K562 (cell line): ENCODE data around the gene NXF1. TPM values are rescaled to one million over a fixed set of nuclear protein-coding genes. Genes with fewer than 3 reads are reported as not detected.
A peak's percentile ranks its signal among the peaks of the same experiment; 100 is the strongest.

Experiments
- GATAD2A ChIP-seq: fragments of 450-650 bp; IDR thresholded peaks from 2 replicates; pipeline ENCODE4 v1.6.1; 2017
- MBD1 ChIP-seq: fragments of 250-450 bp; sonication (Bioruptor Pico); IDR thresholded peaks from 2 replicates; pipeline ENCODE4 v1.8.0; 2022; ENCODE audit warnings: inconsistent platforms
- MGA ChIP-seq: fragments of 450-650 bp; IDR thresholded peaks from 2 replicates; pipeline ENCODE4 v1.6.1; 2016; ENCODE audit warnings: mild to moderate bottlenecking, moderate library complexity
- MYBL2 ChIP-seq, 2 experiments: fragments of 450-650 bp in 1 of 2; sonication (generic) in 1 of 2; formaldehyde crosslinking in 1 of 2; IDR thresholded peaks; 2 replicates each; pipeline versions ENCODE4 v1.6.1 to v1.8.1; 2017 to 2022; ENCODE audit warnings: borderline replicate concordance in 1 of 2, inconsistent platforms in 1 of 2, low read depth in 1 of 2, mild to moderate bottlenecking in 1 of 2, missing genetic modification reagents in 1 of 2, moderate library complexity in 1 of 2
- NCOA1 ChIP-seq: fragments of 450-650 bp; IDR thresholded peaks from 2 replicates; pipeline ENCODE4 v1.6.1; 2016; ENCODE audit warnings: low read depth
- NR2F6 ChIP-seq: fragments of 450-650 bp; formaldehyde crosslinking; IDR thresholded peaks from 2 replicates; pipeline ENCODE4 v1.4.0; 2020; ENCODE audit warnings: mild to moderate bottlenecking
- ZNF165 ChIP-seq: fragments of 250-450 bp; sonication (Bioruptor Pico); IDR thresholded peaks from 2 replicates; pipeline ENCODE4 v1.4.0; 2020; ENCODE audit warnings: borderline replicate concordance
- polyA plus RNA-seq, 8 experiments: library from polyadenylated mRNA; depleted of rRNA in 4 of 8; stranded (reverse) in 5 of 8; unstranded in 3 of 8; fragments of >200 nt; fragmentation: Nextera tagmentation in 2 of 8; fragmentation: Illumina TruSeq in 1 of 8; extraction: Ambion mirVana in 2 of 8; extraction: Trizol in 1 of 8; gene quantifications; 2 replicates each; pipeline versions ENCODE4 v1.2.1 to v1.2.3, GENCODE V29; 2011 to 2014; ENCODE audit warnings: inconsistent platforms in 1 of 8, missing spikeins in 1 of 8
- total RNA-seq, 7 experiments: library from RNA; depleted of rRNA in 6 of 7; stranded (reverse); fragments of >200 nt in 6 of 7; fragmentation: Illumina TruSeq in 2 of 7; extraction: Trizol in 2 of 7; gene quantifications; 2 replicates each; pipeline versions ENCODE4 v1.2.1 to v1.2.3, GENCODE V29; 2011 to 2021; ENCODE audit warnings: low replicate concordance in 1 of 7
- TF ChIP-seq, protein P1 (sequence below), 2 experiments: fragments of 450-650 bp; IDR thresholded peaks; 2 replicates each; pipeline ENCODE4 v1.6.1; 2018; ENCODE audit warnings: mild to moderate bottlenecking in 2 of 2, low read depth in 1 of 2; ENCODE audit not compliant: partially characterized antibody in 2 of 2

Gene NXF1
- total and polyA plus RNA-seq, 9 of the 15 experiments (the other 6 are each of a cell fraction or from before 2014, with no cell fraction given): 18.1 to 98.3 (median 35.8) TPM

DNA sequence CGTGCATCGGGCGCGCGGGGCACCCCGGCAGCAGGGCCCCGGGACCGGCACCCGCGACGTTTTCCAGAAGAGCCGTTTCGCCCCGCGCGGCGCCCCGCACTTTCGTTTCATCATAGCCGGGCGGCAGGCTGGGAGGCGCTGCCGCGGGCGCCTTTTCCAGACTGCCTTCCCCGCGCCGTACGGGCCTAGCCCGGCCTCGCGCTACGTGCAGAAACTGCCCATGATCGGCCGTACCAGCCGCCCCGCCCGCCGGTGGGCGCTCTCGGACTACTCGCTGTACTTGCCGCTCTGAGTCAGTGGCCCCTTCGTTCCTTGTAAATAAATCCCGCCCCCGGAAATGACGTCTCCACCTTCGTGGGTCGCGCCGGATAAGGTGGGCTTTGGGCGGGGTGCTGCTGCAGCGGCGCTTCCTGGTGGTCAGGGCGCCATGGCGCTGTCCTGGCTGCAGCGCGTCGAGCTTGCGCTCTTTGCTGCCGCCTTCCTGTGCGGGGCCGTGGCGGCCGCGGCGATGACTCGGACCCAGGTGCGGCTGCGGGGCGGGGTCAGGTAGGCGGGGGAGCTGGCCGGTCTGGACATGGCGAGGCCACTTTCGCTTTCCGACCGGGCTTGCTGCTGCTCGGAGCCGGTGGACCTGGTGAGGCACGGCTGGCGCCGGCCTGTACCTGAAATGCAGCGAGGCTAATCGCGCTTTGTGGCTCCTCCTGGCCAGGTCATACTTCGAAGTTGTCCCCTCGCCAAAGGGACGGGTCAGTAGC is 18.1 kb downstream of the NXF1 start, which contains the start of gene TMEM179B (continued):
- TF ChIP-seq MGA (peak; percentile 51; the same call in 1 of the 2 replicates), MBD1 (CRISPR knock-in tag) (no peak), NCOA1 (no peak), GATAD2A (no peak), MYBL2 (IDR thresholded peaks at IDR 0.05; ENCODE audit: low read depth) (no peak), MYBL2 (CRISPR knock-in tag; IDR thresholded peaks at IDR 0.05; ENCODE audit: borderline replicate concordance) (no peak), NR2F6 (CRISPR knock-in tag) (no peak; the same call in 1 of the 2 replicates), ZNF165 (CRISPR knock-in tag) (no peak)
- TF ChIP-seq, protein P1, sequence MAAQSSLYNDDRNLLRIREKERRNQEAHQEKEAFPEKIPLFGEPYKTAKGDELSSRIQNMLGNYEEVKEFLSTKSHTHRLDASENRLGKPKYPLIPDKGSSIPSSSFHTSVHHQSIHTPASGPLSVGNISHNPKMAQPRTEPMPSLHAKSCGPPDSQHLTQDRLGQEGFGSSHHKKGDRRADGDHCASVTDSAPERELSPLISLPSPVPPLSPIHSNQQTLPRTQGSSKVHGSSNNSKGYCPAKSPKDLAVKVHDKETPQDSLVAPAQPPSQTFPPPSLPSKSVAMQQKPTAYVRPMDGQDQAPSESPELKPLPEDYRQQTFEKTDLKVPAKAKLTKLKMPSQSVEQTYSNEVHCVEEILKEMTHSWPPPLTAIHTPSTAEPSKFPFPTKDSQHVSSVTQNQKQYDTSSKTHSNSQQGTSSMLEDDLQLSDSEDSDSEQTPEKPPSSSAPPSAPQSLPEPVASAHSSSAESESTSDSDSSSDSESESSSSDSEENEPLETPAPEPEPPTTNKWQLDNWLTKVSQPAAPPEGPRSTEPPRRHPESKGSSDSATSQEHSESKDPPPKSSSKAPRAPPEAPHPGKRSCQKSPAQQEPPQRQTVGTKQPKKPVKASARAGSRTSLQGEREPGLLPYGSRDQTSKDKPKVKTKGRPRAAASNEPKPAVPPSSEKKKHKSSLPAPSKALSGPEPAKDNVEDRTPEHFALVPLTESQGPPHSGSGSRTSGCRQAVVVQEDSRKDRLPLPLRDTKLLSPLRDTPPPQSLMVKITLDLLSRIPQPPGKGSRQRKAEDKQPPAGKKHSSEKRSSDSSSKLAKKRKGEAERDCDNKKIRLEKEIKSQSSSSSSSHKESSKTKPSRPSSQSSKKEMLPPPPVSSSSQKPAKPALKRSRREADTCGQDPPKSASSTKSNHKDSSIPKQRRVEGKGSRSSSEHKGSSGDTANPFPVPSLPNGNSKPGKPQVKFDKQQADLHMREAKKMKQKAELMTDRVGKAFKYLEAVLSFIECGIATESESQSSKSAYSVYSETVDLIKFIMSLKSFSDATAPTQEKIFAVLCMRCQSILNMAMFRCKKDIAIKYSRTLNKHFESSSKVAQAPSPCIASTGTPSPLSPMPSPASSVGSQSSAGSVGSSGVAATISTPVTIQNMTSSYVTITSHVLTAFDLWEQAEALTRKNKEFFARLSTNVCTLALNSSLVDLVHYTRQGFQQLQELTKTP (IDR thresholded peaks at IDR 0.05; ENCODE audit: low read depth in 1 of 2, partially characterized antibody in 2 of 2): peak in 1 of 2 experiments; percentile 16
